Gastroesophageal sphincter (tissue), 4 donors: ENCODE measurements around the gene CLEC11A. TPM values are rescaled to one million over a fixed set of nuclear protein-coding genes. Genes with fewer than 3 reads are reported as not detected.

Experiments used
- ATAC-seq: fragments of 150-250 bp; one replicate; pipeline ENCODE4 v1.9.1; 2016; ENCODE audit warnings: mild to moderate bottlenecking, moderate library complexity
- H3K27ac ChIP-seq, 4 donors: fragments of 200-600 bp; sonication (generic) in 3 of 4; 1 replicate in 3 of 4; 2 replicates in 1 of 4; pipeline ENCODE4 v1.5.1; 2016 to 2019
- H3K27me3 ChIP-seq: fragments of 200-600 bp; sonication (generic); one replicate; pipeline ENCODE4 v1.5.1; 2019
- H3K36me3 ChIP-seq, 2 donors: fragments of 200-600 bp; sonication (generic); one replicate each; pipeline ENCODE4 v1.5.1; 2019; ENCODE audit warnings: control low read depth in 1 of 2
- H3K4me1 ChIP-seq, 3 donors: fragments of 200-600 bp; sonication (generic); 1 replicate in 2 of 3; 2 replicates in 1 of 3; pipeline ENCODE4 v1.5.1; 2016 to 2019; ENCODE audit warnings: control low read depth in 2 of 3
- H3K4me3 ChIP-seq, 2 donors: fragments of 200-600 bp; sonication (generic); one replicate each; pipeline ENCODE4 v1.5.1; 2019; ENCODE audit warnings: mild to moderate bottlenecking in 1 of 2, moderate library complexity in 1 of 2
- H3K9me3 ChIP-seq, 3 donors: fragments of 200-600 bp; sonication (generic); one replicate each; pipeline ENCODE4 v1.5.1; 2017 to 2019; ENCODE audit warnings: control low read depth in 2 of 3
- CTCF ChIP-seq, 4 experiments: fragments of 200-600 bp in 2 of 4; fragments of 450-650 bp in 2 of 4; sonication (generic) in 1 of 4; IDR thresholded peaks; one replicate each; pipeline ENCODE4 v1.5.1; 2017 to 2019; ENCODE audit warnings: antibody characterized with exemption in 4 of 4, mild to moderate bottlenecking in 2 of 4, moderate library complexity in 2 of 4
- EP300 ChIP-seq: sonication (generic); formaldehyde crosslinking; IDR thresholded peaks from one replicate; pipeline ENCODE4 v1.6.1; 2017; ENCODE audit warnings: antibody characterized with exemption, mild to moderate bottlenecking
- POLR2A ChIP-seq, 2 donors: fragments of 450-650 bp; IDR thresholded peaks; one replicate each; pipeline ENCODE4 v1.6.1; 2017; ENCODE audit warnings: antibody characterized with exemption in 2 of 2, mild to moderate bottlenecking in 2 of 2, moderate library complexity in 1 of 2
- POLR2AphosphoS5 ChIP-seq: sonication (generic); formaldehyde crosslinking; IDR thresholded peaks from one replicate; pipeline ENCODE4 v1.6.1; 2017; ENCODE audit warnings: antibody characterized with exemption
- WGBS, 2 donors: methylation state at CpG; one replicate each; pipeline ENCODE4 v1.1.5; 2018; ENCODE audit warnings: low coverage in 1 of 2; 5-methylcytosine and 5-hydroxymethylcytosine counted together
- total RNA-seq, 4 donors: library from RNA; depleted of rRNA; stranded (reverse); fragments of >200 nt; gene quantifications; one replicate each; pipeline ENCODE4 v1.1.0, GENCODE V29; 2016

Gene CLEC11A
- total RNA-seq, 4 donors from 2014 or later = 4.6 to 17.1 (median 8.4) TPM

- Histone ChIP-seq H3K27me3 (peaks cover 98% of the 10 kb centered on the region), H3K4me1 (peaks cover 0 to 25% (median 13%) of the 10 kb centered on the region in 3 donors), H3K9me3 (no peaks in the 10 kb centered on the region), H3K27ac (no peak overlapping the region), H3K4me3 (peak overlapping the region in 1 of 2 donors; percentile 47), H3K36me3 (no peaks in the 10 kb centered on the region)
- TF ChIP-seq EP300 = no peak
- WGBS, 2 donors = 1% methylated on average over 10 of the region's 74 CpGs; no CpG with 5 or more reads in 1 of the 2 donors
- no peak for ATAC-seq
Observed at GRCh38 chr19:50718255-50719118, 4.7 kb upstream of the CLEC11A start.

- no peaks in the 10 kb centered on the region for H3K36me3 ChIP-seq
- no CpG with 5 or more reads among the region's 30 CpGs for WGBS, 2 donors
- ATAC-seq = no peak
- TF ChIP-seq EP300 (no peak), POLR2A (IDR thresholded peaks at IDR 0.05) (no peak), CTCF (IDR thresholded peaks at IDR 0.05) (no peak), POLR2AphosphoS5 (no peak)
- peaks cover 0 to 31% (median 16%) of the 10 kb centered on the region in 3 donors for H3K4me1 ChIP-seq
- peaks cover 98% of the 10 kb centered on the region for H3K27me3 ChIP-seq
- H3K9me3 ChIP-seq = no peaks in the 10 kb centered on the region
- H3K27ac ChIP-seq = no peak overlapping the region
- H3K4me3 ChIP-seq = peak overlapping the region in 1 of 2 donors; percentile 47
Observed at GRCh38 chr19:50719119-50719435, 4.1 kb upstream of the CLEC11A start.

GRCh38 chr19:50719566-50719965 lies 3.6 kb upstream of the CLEC11A start, which contains the start of gene SHANK1:
Gene SHANK1 (minus strand): TSS chr19:50719802. CDS start chr19:50716919, 2,883 bp downstream.
- Histone ChIP-seq H3K27me3 (peaks cover 97% of the 10 kb centered on the region), H3K9me3 (no peaks in the 10 kb centered on the region), H3K27ac (no peak within 1 kb of the TSS), H3K4me3 (peak within 1 kb of the TSS in 1 of 2 donors; percentile 47), H3K4me1 (peaks cover 0 to 36% (median 20%) of the 10 kb centered on the region in 3 donors), H3K36me3 (no peaks in the 10 kb centered on the region)
- 3% methylated on average over 11 of the region's 47 CpGs; no CpG with 5 or more reads in 1 of the 2 donors for WGBS, 2 donors
- ATAC-seq = no peak
- no peak for TF ChIP-seq POLR2AphosphoS5
- no peak for TF ChIP-seq CTCF (IDR thresholded peaks at IDR 0.05)
- TF ChIP-seq POLR2A (IDR thresholded peaks at IDR 0.05) = no peak
- no peak for TF ChIP-seq EP300

GRCh38 chr19:50720181-50720920 lies 2.8 kb upstream of the CLEC11A start:
- 47 to 52% methylated on average over 4 to 18 of the region's 21 CpGs for WGBS, 2 donors
- H3K4me1 ChIP-seq = peaks cover 0 to 44% (median 21%) of the 10 kb centered on the region in 3 donors
- H3K4me3 ChIP-seq = no peak overlapping the region
- TF ChIP-seq POLR2A (IDR thresholded peaks at IDR 0.05) = no peak
- no peak for TF ChIP-seq EP300
- TF ChIP-seq CTCF (IDR thresholded peaks at IDR 0.05) = no peak
- TF ChIP-seq POLR2AphosphoS5 = no peak
- no peak for ATAC-seq
- H3K36me3 ChIP-seq = no peaks in the 10 kb centered on the region
- H3K9me3 ChIP-seq = no peaks in the 10 kb centered on the region
- peaks cover 99% of the 10 kb centered on the region for H3K27me3 ChIP-seq
- H3K27ac ChIP-seq = no peak overlapping the region

GRCh38 chr19:50720921-50721381 lies 2.2 kb upstream of the CLEC11A start:
- Histone ChIP-seq H3K27me3 (peaks cover 99% of the 10 kb centered on the region), H3K27ac (no peak overlapping the region), H3K4me1 (peaks cover 0 to 50% (median 27%) of the 10 kb centered on the region in 3 donors), H3K36me3 (no peaks in the 10 kb centered on the region), H3K9me3 (no peaks in the 10 kb centered on the region), H3K4me3 (no peak overlapping the region)
- ATAC-seq = no peak
- TF ChIP-seq POLR2AphosphoS5 = no peak
- no peak for TF ChIP-seq POLR2A (IDR thresholded peaks at IDR 0.05)
- no peak for TF ChIP-seq CTCF (IDR thresholded peaks at IDR 0.05)
- TF ChIP-seq EP300 = no peak
- 60% methylated on average over 3 of the region's 8 CpGs; no CpG with 5 or more reads in 1 of the 2 donors for WGBS, 2 donors
